Esophagus squamous epithelium (tissue), 4 donors: ENCODE measurements around the gene PEAK1.

ENCODE experiments used
- CTCF ChIP-seq, 6 experiments: fragments of 450-650 bp in 4 of 6; fragments of 200-600 bp in 2 of 6; sonication (generic) in 2 of 6; IDR thresholded peaks; one replicate each; pipeline ENCODE4 v1.5.1; 2016 to 2019; ENCODE audit warnings: antibody characterized with exemption in 6 of 6, mild to moderate bottlenecking in 4 of 6, moderate library complexity in 4 of 6
- POLR2A ChIP-seq, 4 donors: fragments of 450-650 bp; IDR thresholded peaks; one replicate each; pipeline ENCODE4 v1.6.1; 2017; ENCODE audit warnings: antibody characterized with exemption in 4 of 4, mild to moderate bottlenecking in 4 of 4, moderate library complexity in 3 of 4

DNA sequence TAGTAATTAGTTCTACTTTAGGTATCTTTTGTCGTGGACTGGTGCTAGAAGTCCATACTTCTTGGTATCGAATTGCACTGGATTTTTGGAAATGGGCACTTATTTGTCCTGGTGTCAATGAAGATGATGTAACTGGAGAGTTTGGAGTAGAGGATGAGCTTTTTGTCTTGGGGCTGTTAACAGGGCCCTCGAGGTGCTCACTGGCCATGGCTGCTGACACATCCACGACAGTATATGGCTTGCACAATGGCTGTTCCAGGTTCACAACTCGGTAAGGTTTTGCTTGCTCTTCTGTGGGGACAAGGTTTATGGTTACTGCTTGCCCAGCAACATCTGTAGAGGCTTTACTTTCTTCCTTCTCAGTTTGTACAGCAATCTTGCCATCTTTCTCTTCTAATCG, 239.6 kb downstream of the PEAK1 start:
- TF ChIP-seq CTCF (IDR thresholded peaks at IDR 0.05), result no peak
- TF ChIP-seq POLR2A (IDR thresholded peaks at IDR 0.05), result no peak
